Measurements from ENCODE around the gene SMIM13. TPM values are rescaled to one million over a fixed set of nuclear protein-coding genes. Genes with fewer than 3 reads are reported as not detected.

SMIM13 gene
- total and polyA plus RNA-seq, 10 donors, result 1.5 to 8.3 (median 5.9) TPM

- Histone ChIP-seq H3K27me3 (replicated peaks in 1 of 7) (peaks cover 0 to 8% (median 0%) of the 10 kb centered on the region in 7 donors), H3K4me1 (no peaks in the 10 kb centered on the region), H3K27ac (no peak overlapping the region), H3K36me3 (no peaks in the 10 kb centered on the region), H3K9me3 (no peaks in the 10 kb centered on the region), H3K4me3 (no peak overlapping the region)
- TF ChIP-seq CTCF (IDR thresholded peaks at IDR 0.05 in 8 of 11, conservative IDR thresholded peaks at IDR 0.05 in 3 of 11) (no peak), POLR2A (IDR thresholded peaks at IDR 0.05) (no peak), POLR2AphosphoS5 (IDR thresholded peaks at IDR 0.05) (no peak)
- WGBS, 5 donors, result 76 to 87% (median 82%) methylated on average over 3 of the region's 3 CpGs
- intact Hi-C loops (cut with DNase I; ENCODE audit: low total_unique reads), result loop anchor here (10.0 kb wide), 1 partner anchor 590 kb away; no protein-coding TSS in a partner anchor
- no peak for DNase-seq
Measured at GRCh38 chr6:11064836-11065235, 28.8 kb upstream of the SMIM13 start.

GRCh38 chr6:11065436-11066202, 28.0 kb upstream of the SMIM13 start:
- H3K9me3 ChIP-seq, result no peaks in the 10 kb centered on the region
- no peaks in the 10 kb centered on the region for H3K4me1 ChIP-seq
- H3K27ac ChIP-seq, result no peak overlapping the region
- H3K4me3 ChIP-seq, result no peak overlapping the region
- TF ChIP-seq POLR2A (IDR thresholded peaks at IDR 0.05) (no peak), POLR2AphosphoS5 (IDR thresholded peaks at IDR 0.05) (no peak)
- 84 to 91% (median 88%) methylated on average over 6 of the region's 6 CpGs for WGBS, 5 donors
- intact Hi-C loops (cut with DNase I; ENCODE audit: low total_unique reads), result loop anchor here (10.0 kb wide), 1 partner anchor 591 kb away; no protein-coding TSS in a partner anchor
- H3K36me3 ChIP-seq, result no peaks in the 10 kb centered on the region
- DNase-seq, result no peak
- peaks cover 0 to 8% (median 0%) of the 10 kb centered on the region in 7 donors for H3K27me3 ChIP-seq (replicated peaks in 1 of 7)

- intact Hi-C loops (cut with DNase I; ENCODE audit: low total_unique reads), result loop anchor here (10.0 kb wide), 1 partner anchor 592 kb away; no protein-coding TSS in a partner anchor
Measured at GRCh38 chr6:11066505-11067347, 26.9 kb upstream of the SMIM13 start.

GRCh38 chr6:11067348-11067747, 26.3 kb upstream of the SMIM13 start:
- intact Hi-C loops (cut with DNase I; ENCODE audit: low total_unique reads), result loop anchor here (10.0 kb wide), 1 partner anchor 593 kb away; no protein-coding TSS in a partner anchor
- Histone ChIP-seq H3K27me3 (replicated peaks in 1 of 7) (no peaks in the 10 kb centered on the region), H3K36me3 (no peaks in the 10 kb centered on the region), H3K27ac (no peak overlapping the region), H3K4me3 (no peak overlapping the region), H3K9me3 (no peaks in the 10 kb centered on the region), H3K4me1 (no peaks in the 10 kb centered on the region)
- no peak for DNase-seq
- 62 to 82% (median 67%) methylated on average over 2 of the region's 2 CpGs for WGBS, 5 donors
- TF ChIP-seq POLR2A (IDR thresholded peaks at IDR 0.05) (no peak), POLR2AphosphoS5 (IDR thresholded peaks at IDR 0.05) (no peak), CTCF (IDR thresholded peaks at IDR 0.05 in 8 of 11, conservative IDR thresholded peaks at IDR 0.05 in 3 of 11) (no peak)

More at GRCh38 chr6:11066505-11067347, 26.9 kb upstream of the SMIM13 start:
- TF ChIP-seq POLR2A (IDR thresholded peaks at IDR 0.05) (no peak), CTCF (IDR thresholded peaks at IDR 0.05 in 8 of 11, conservative IDR thresholded peaks at IDR 0.05 in 3 of 11) (no peak), POLR2AphosphoS5 (IDR thresholded peaks at IDR 0.05) (no peak)
- Histone ChIP-seq H3K4me1 (no peaks in the 10 kb centered on the region), H3K27ac (no peak overlapping the region), H3K27me3 (replicated peaks in 1 of 7) (peaks cover 0 to 4% (median 0%) of the 10 kb centered on the region in 7 donors), H3K4me3 (no peak overlapping the region), H3K9me3 (no peaks in the 10 kb centered on the region), H3K36me3 (no peaks in the 10 kb centered on the region)
- WGBS, 5 donors, result 83 to 94% (median 93%) methylated on average over 6 of the region's 6 CpGs
- no peak for DNase-seq
